Dendritic cell treated with granulocyte-macrophage colony-stimulating factor and Interleukin-4, amounts not matched to agents 40 ng/mL and 50 ng/mL, for 4 days (primary cell): ENCODE measurements around the gene PHEX.
A peak's percentile ranks its signal among the peaks of the same experiment; 100 is the strongest.

ENCODE experiments used
- H3K27ac Mint-ChIP-seq: one replicate; pipeline ENCODE4 v1.8.0; 2022; ENCODE audit warnings: mild to moderate bottlenecking, mixed read lengths
- H3K27me3 Mint-ChIP-seq: one replicate; pipeline ENCODE4 v1.8.0; 2022; ENCODE audit warnings: mild to moderate bottlenecking, mixed read lengths
- H3K36me3 Mint-ChIP-seq: one replicate; pipeline ENCODE4 v1.8.0; 2022; ENCODE audit warnings: low read depth, mixed read lengths
- H3K4me1 Mint-ChIP-seq: one replicate; pipeline ENCODE4 v1.8.0; 2022; ENCODE audit warnings: low read depth, mixed read lengths
- H3K4me3 Mint-ChIP-seq: one replicate; pipeline ENCODE4 v1.8.0; 2022; ENCODE audit warnings: mild to moderate bottlenecking, moderate library complexity, mixed read lengths
- H3K9me3 Mint-ChIP-seq: one replicate; pipeline ENCODE4 v1.8.0; 2022; ENCODE audit warnings: mixed read lengths
- intact Hi-C: fragments of 100-400 bp; cut with micrococcal nuclease; formaldehyde crosslinking; loops from one replicate; pipeline ENCODE4 v1.15.0; 2022

Gene PHEX

DNA sequence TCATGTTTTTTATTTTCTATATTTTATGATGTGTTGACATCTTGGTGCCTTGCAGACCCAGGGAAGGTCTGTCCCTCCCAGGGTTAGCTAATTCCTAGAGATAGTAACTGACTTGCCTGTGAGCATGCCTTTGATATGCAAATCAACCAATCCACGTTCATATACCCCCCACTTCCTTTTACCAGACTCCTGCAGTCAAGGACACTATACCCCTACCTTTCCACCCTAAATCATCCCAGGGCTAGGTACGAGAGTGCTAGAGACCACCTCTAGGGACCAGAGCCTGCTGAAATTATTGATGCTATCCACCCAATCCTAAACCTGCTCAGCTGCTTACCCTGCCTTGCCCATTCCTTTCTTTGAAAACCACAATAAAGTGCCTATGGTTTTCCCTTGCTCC lies 7.5 kb upstream of the PHEX start:
- no peak overlapping the region for H3K4me3 Mint-ChIP-seq
- no peaks in the 10 kb centered on the region for H3K27me3 Mint-ChIP-seq
- no peak overlapping the region for H3K27ac Mint-ChIP-seq
- no peaks in the 10 kb centered on the region for H3K4me1 Mint-ChIP-seq
- intact Hi-C loops: no loop called here
- H3K9me3 Mint-ChIP-seq: no peaks in the 10 kb centered on the region
- H3K36me3 Mint-ChIP-seq: no peaks in the 10 kb centered on the region

GRCh38 chrX:22025751-22026150 lies 6.4 kb upstream of the PHEX start:
- no peak overlapping the region for H3K4me3 Mint-ChIP-seq

GRCh38 chrX:22026731-22027130 lies 5.4 kb upstream of the PHEX start:
- Mint-ChIP-seq H3K36me3 (no peaks in the 10 kb centered on the region), H3K27ac (no peak overlapping the region), H3K27me3 (no peaks in the 10 kb centered on the region), H3K9me3 (no peaks in the 10 kb centered on the region), H3K4me1 (no peaks in the 10 kb centered on the region), H3K4me3 (no peak overlapping the region)
- intact Hi-C loops: no loop called here

More at GRCh38 chrX:22025751-22026150, 6.4 kb upstream of the PHEX start:
- H3K36me3 Mint-ChIP-seq: no peaks in the 10 kb centered on the region
- intact Hi-C loops: no loop called here
- H3K27ac Mint-ChIP-seq: no peak overlapping the region
- H3K9me3 Mint-ChIP-seq: no peaks in the 10 kb centered on the region
- H3K4me1 Mint-ChIP-seq: no peaks in the 10 kb centered on the region
- no peaks in the 10 kb centered on the region for H3K27me3 Mint-ChIP-seq

DNA sequence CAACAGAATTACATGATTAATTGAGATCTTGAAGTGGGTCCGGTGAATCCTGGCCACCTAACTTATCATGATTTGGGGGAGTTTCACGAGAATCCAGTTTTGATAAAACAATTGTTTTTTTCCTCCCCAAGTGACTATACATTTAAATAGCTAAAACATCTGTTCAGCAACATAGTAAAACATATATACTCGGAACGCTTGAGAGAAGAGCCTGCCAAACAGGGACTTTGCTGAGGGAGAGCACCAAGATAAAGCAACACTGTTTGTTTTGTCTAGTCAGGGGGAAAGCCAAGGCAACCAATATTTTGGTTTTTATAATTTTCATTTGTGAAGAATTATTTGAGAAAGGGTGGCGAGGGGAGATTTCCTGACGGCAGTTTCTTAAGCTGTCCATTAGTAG lies 381 bp downstream of the PHEX start:
- Mint-ChIP-seq H3K27ac (no peak overlapping the region), H3K4me3 (no peak overlapping the region), H3K36me3 (no peaks in the 10 kb centered on the region), H3K9me3 (no peaks in the 10 kb centered on the region), H3K4me1 (peaks cover 6% of the 10 kb centered on the region), H3K27me3 (no peaks in the 10 kb centered on the region)
- intact Hi-C loops: no loop called here

GRCh38 chrX:22033818-22034217 lies 1.7 kb downstream of the PHEX start:
- H3K4me1 Mint-ChIP-seq: peaks cover 6% of the 10 kb centered on the region
- H3K9me3 Mint-ChIP-seq: no peaks in the 10 kb centered on the region
- H3K27ac Mint-ChIP-seq: no peak overlapping the region
- no peaks in the 10 kb centered on the region for H3K27me3 Mint-ChIP-seq
- no peak overlapping the region for H3K4me3 Mint-ChIP-seq
- intact Hi-C loops: no loop called here
- H3K36me3 Mint-ChIP-seq: no peaks in the 10 kb centered on the region

DNA sequence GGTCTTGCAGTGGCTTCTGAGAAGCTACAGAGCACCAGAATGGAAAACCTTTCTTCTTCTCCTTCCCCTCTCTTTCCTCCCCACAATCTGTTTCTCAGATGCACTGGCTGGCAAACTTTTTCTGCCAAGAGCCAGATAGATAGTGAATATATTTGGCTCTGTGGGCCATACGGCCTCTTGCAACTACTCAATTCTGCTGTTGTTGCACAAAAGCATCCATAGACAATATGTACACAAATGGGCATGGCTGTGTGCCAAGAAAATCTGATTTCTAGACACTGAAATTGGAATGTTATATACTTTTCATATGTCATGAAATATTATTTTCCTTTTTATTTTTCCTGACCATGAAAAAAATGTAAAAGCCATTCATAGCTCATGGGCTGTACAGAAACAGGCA lies 3.1 kb downstream of the PHEX start:
- Mint-ChIP-seq H3K36me3 (no peaks in the 10 kb centered on the region), H3K27ac (no peak overlapping the region), H3K4me1 (peaks cover 6% of the 10 kb centered on the region), H3K27me3 (no peaks in the 10 kb centered on the region), H3K9me3 (no peaks in the 10 kb centered on the region), H3K4me3 (no peak overlapping the region)
- intact Hi-C loops: no loop called here

DNA sequence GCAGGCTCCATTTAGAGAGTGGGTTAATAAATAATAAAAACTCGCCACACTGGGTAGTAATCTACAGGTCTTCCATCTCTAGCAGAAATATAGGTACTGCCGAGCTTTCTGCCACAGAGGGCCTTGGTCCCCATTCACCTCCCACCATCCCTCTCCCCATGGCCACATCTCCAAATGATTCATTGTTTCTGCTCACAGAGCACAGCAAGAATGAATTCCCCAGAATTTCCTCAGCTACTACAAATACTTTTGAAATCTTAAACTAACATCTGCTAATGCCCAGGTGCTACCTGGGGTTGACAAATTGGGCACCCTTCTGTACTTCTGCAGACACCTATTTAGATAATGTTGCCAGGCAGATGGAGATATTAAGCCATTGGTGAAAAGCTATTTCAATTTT lies 5.1 kb downstream of the PHEX start:
- Mint-ChIP-seq H3K9me3 (no peaks in the 10 kb centered on the region), H3K4me3 (no peak overlapping the region), H3K36me3 (no peaks in the 10 kb centered on the region), H3K27me3 (peaks cover 2% of the 10 kb centered on the region), H3K4me1 (peaks cover 3% of the 10 kb centered on the region), H3K27ac (no peak overlapping the region)
- intact Hi-C loops: no loop called here

- Mint-ChIP-seq H3K4me1 (no peaks in the 10 kb centered on the region), H3K36me3 (no peaks in the 10 kb centered on the region), H3K9me3 (no peaks in the 10 kb centered on the region), H3K4me3 (no peak overlapping the region), H3K27me3 (peaks cover 2% of the 10 kb centered on the region), H3K27ac (no peak overlapping the region)
- intact Hi-C loops: no loop called here
These were observed 5.9 kb downstream of the PHEX start for GRCh38 chrX:22037911-22038537.

DNA sequence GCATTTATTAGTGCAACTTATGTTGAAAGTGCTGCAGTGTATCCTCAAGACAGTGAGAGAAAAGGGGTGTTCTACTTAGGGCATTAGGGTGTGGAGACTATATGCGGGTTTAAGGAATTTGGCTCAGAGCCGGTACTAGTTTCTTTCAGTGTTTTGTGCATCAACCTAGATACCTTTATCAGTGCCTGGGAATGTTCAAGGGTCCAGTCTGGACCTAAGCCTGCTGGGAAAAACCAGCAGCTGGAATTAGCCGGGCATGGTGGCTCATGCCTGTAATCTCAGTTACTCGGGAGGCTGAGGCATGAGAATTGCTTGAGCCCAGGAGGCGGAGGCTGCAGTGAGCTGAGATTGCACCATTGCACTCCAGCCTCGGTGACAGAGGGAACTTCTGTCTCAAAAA lies 7.4 kb downstream of the PHEX start:
- Mint-ChIP-seq H3K36me3 (no peaks in the 10 kb centered on the region), H3K27me3 (peaks cover 2% of the 10 kb centered on the region), H3K27ac (no peak overlapping the region), H3K4me1 (no peaks in the 10 kb centered on the region), H3K4me3 (no peak overlapping the region), H3K9me3 (no peaks in the 10 kb centered on the region)
- intact Hi-C loops: no loop called here

DNA sequence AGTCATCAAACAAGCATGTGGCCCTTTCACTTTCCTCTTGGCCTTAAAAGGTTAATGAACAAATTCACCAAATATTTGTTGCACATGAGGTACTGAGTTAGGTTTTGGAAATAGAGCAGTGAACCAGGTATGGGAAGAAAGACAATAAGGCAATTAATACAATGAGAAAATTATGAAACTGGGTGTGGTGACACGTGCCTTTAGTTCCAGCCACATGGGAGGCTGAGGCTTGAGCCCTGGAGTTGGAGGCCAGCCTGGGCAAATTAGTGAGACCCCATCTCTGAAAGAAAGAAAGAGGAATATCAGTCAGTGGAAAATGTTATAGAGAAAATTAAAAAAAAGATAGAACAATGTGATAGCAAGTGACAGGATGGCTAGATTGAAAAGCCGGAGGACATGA lies 8.1 kb downstream of the PHEX start:
- Mint-ChIP-seq H3K4me3 (no peak overlapping the region), H3K36me3 (no peaks in the 10 kb centered on the region), H3K27ac (no peak overlapping the region), H3K9me3 (no peaks in the 10 kb centered on the region), H3K27me3 (peaks cover 2% of the 10 kb centered on the region), H3K4me1 (no peaks in the 10 kb centered on the region)
- intact Hi-C loops: no loop called here

DNA sequence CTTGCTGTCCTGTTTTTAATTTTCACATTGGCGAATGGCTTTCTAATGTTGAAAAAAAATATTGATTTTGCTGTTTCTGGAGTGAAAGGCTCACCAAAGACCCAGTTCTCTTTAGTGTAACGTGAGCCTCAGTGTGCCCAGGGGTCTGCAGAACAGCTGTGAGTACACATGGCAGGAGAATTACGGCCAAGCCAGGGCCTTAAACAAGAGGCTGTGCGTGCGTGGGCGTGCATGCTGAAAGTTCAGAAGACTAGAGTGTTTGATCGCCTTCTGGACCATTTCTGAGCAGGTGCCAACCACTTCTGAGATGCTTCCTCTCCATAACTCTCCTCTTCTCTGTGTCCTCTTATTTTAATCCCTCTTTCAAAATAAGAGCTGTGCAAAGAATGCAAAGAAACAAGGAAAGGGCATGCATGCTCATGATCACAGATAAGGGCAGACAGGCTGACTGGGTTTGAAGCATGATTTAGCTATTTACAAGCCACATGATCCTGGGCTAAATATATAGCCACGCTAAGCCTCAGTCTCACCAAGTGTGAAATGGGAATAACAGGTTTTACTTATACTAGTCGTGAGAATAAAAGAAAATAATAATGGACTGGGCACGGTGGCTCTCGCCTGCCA lies 9.9 kb downstream of the PHEX start:
- Mint-ChIP-seq H3K27ac (no peak overlapping the region), H3K9me3 (no peaks in the 10 kb centered on the region), H3K27me3 (peaks cover 2% of the 10 kb centered on the region), H3K36me3 (no peaks in the 10 kb centered on the region), H3K4me3 (no peak overlapping the region), H3K4me1 (no peaks in the 10 kb centered on the region)
- intact Hi-C loops: no loop called here

DNA sequence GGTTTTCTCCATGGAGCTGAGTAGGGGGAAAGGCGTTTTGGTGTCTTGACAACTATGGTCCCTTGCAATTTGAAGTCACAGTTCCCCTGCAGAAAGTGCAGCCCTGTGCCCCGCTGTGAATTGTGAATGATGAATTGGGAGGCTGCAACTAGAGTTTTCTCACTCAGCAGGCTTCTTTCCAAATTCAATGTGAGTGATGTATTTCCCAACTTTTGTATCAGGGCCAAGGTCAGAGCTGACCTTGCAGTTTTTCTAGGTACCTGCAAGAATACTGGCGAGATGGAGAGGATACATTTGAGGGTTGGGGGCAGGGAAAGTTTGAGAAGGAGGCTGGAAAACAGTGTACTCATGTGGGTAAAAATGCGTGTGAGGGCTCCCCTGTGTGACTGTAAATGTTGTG lies 11.7 kb downstream of the PHEX start:
- Mint-ChIP-seq H3K27ac (no peak overlapping the region), H3K9me3 (no peaks in the 10 kb centered on the region), H3K4me1 (no peaks in the 10 kb centered on the region), H3K27me3 (peaks cover 2% of the 10 kb centered on the region), H3K36me3 (no peaks in the 10 kb centered on the region), H3K4me3 (no peak overlapping the region)
- intact Hi-C loops: no loop called here

DNA sequence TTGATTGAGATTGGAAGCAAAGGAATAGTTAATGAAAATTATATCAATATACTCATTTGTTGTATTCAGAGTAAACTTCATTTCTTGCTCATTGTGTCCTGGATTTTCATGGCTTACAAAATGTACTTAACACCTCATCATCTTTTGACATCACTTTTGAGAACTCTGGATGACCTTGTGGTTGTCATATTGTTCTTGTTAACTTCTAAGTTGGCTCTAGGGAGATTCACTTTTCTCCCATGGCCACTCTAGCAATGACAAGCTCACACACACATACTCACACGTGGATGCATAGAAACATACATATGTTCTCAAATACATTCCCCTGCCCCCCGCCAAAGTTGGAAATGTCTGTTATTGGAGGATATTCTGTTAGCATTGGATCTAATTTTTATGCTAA lies 15.3 kb downstream of the PHEX start:
- Mint-ChIP-seq H3K36me3 (no peaks in the 10 kb centered on the region), H3K9me3 (no peaks in the 10 kb centered on the region), H3K4me3 (no peak overlapping the region), H3K27me3 (no peaks in the 10 kb centered on the region), H3K4me1 (no peaks in the 10 kb centered on the region), H3K27ac (no peak overlapping the region)
- intact Hi-C loops: no loop called here

GRCh38 chrX:22053481-22053880 lies 21.4 kb downstream of the PHEX start:
- H3K4me1 Mint-ChIP-seq: no peaks in the 10 kb centered on the region
- H3K9me3 Mint-ChIP-seq: no peaks in the 10 kb centered on the region
- intact Hi-C loops: loop anchor here (10.0 kb wide), 1 partner anchor 59 kb away; no protein-coding TSS in a partner anchor
- H3K27me3 Mint-ChIP-seq: no peaks in the 10 kb centered on the region
- H3K4me3 Mint-ChIP-seq: no peak overlapping the region
- H3K36me3 Mint-ChIP-seq: no peaks in the 10 kb centered on the region
- H3K27ac Mint-ChIP-seq: no peak overlapping the region

GRCh38 chrX:22056235-22056634 lies 24.1 kb downstream of the PHEX start:
- Mint-ChIP-seq H3K4me1 (peaks cover 7% of the 10 kb centered on the region), H3K4me3 (no peak overlapping the region), H3K9me3 (no peaks in the 10 kb centered on the region), H3K27ac (peak overlapping the region; percentile 63), H3K27me3 (no peaks in the 10 kb centered on the region), H3K36me3 (no peaks in the 10 kb centered on the region)
- intact Hi-C loops: loop anchor here (10.0 kb wide), 1 partner anchor 61 kb away; no protein-coding TSS in a partner anchor
